Measurements from ENCODE around the gene FBXO17.

Gene FBXO17

GRCh38 chr19:38978326-38978689 lies 2.8 kb upstream of the FBXO17 start:
- Histone ChIP-seq H3K4me2 (ENCODE audit: low read length) (no peak overlapping the region), H3F3A (ENCODE audit: control insufficient read depth, insufficient read depth) (no peaks in the 10 kb centered on the region), H3K9me3 (ENCODE audit: control insufficient read depth, insufficient read depth, low read length) (peaks cover 9% of the 10 kb centered on the region; the same call in 1 of the 2 replicates), H3K4me3 (ENCODE audit: low read length) (no peak overlapping the region), H3K27me3 (ENCODE audit: control insufficient read depth, low read length) (no peaks in the 10 kb centered on the region; the same call in 1 of the 2 replicates), H3K79me2 (ENCODE audit: control insufficient read depth, low read length) (no peaks in the 10 kb centered on the region), H3K4me1 (ENCODE audit: control insufficient read depth, low read length) (no peaks in the 10 kb centered on the region), H4K20me1 (ENCODE audit: control insufficient read depth, insufficient read depth, low read depth, low read length) (no peaks in the 10 kb centered on the region), H3K9me2 (replicated peaks; ENCODE audit: control insufficient read depth, low read length) (no peaks in the 10 kb centered on the region), H3K36me3 (ENCODE audit: control insufficient read depth, low read length) (no peaks in the 10 kb centered on the region), H3K27ac (ENCODE audit: low read depth, low read length) (no peak overlapping the region)
- TF ChIP-seq, protein P1, sequence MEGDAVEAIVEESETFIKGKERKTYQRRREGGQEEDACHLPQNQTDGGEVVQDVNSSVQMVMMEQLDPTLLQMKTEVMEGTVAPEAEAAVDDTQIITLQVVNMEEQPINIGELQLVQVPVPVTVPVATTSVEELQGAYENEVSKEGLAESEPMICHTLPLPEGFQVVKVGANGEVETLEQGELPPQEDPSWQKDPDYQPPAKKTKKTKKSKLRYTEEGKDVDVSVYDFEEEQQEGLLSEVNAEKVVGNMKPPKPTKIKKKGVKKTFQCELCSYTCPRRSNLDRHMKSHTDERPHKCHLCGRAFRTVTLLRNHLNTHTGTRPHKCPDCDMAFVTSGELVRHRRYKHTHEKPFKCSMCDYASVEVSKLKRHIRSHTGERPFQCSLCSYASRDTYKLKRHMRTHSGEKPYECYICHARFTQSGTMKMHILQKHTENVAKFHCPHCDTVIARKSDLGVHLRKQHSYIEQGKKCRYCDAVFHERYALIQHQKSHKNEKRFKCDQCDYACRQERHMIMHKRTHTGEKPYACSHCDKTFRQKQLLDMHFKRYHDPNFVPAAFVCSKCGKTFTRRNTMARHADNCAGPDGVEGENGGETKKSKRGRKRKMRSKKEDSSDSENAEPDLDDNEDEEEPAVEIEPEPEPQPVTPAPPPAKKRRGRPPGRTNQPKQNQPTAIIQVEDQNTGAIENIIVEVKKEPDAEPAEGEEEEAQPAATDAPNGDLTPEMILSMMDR (IDR thresholded peaks at IDR 0.05; ENCODE audit: low read depth, low read length, poor library complexity, severe bottlenecking), result no peak
- no peak for TF ChIP-seq EZH2phosphoT487 (IDR thresholded peaks at IDR 0.05; ENCODE audit: borderline replicate concordance, low read length)

DNA sequence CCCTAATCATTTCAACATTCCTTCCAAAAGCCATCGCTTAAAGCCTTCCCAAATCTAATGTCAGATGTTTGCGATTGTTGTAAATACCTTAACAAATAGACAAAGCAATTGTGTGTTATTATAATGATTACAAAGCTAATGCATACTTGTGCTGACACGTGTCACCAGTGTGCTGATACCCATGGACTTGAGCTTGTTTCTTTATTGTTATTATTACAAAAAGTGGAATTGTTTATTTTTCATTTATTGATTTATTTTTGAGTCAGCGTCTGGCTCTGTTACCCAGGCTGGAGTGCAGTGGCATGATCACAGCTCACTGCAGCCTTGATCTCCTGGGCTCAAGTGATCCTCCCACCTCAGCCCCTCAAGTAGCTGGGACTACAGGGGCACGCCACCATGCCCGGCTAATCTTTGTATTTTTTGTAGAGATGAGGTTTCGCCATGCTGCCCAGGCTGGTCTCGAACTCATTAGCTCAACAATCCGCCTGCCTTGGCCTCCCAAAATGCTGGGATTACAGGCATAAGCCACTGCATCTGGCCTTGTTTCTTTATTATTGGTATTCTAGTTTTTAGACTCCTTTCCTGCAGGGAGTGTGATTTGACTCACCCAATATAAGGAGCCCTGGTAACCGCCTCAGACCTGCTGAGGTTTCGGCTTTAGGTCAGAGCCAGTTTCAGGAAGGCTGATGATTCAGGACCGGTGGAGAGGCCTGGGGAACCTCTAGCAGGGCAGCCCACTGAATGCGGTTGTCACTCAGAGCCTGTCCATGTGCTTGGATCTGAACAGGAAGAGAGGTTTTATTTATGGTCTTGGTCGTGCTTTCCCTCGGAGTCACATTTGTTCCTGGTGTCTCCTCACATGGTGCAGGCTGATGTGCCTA lies 2.1 kb upstream of the FBXO17 start:
- H3K9me3 ChIP-seq (ENCODE audit: control insufficient read depth, insufficient read depth, low read length), result peaks cover 9% of the 10 kb centered on the region; the same call in 1 of the 2 replicates
- TF ChIP-seq, protein P1 (IDR thresholded peaks at IDR 0.05; ENCODE audit: low read depth, low read length, poor library complexity, severe bottlenecking), result no peak
- TF ChIP-seq EZH2phosphoT487 (IDR thresholded peaks at IDR 0.05; ENCODE audit: borderline replicate concordance, low read length), result no peak
- no peaks in the 10 kb centered on the region for H3F3A ChIP-seq (ENCODE audit: control insufficient read depth, insufficient read depth)
- no peaks in the 10 kb centered on the region for H4K20me1 ChIP-seq (ENCODE audit: control insufficient read depth, insufficient read depth, low read depth, low read length)
- no peak overlapping the region for H3K4me3 ChIP-seq (ENCODE audit: low read length)
- H3K9me2 ChIP-seq (replicated peaks; ENCODE audit: control insufficient read depth, low read length), result no peaks in the 10 kb centered on the region
- no peak overlapping the region for H3K27ac ChIP-seq (ENCODE audit: low read depth, low read length)
- H3K36me3 ChIP-seq (ENCODE audit: control insufficient read depth, low read length), result no peaks in the 10 kb centered on the region
- no peaks in the 10 kb centered on the region for H3K79me2 ChIP-seq (ENCODE audit: control insufficient read depth, low read length)
- H3K4me1 ChIP-seq (ENCODE audit: control insufficient read depth, low read length), result no peaks in the 10 kb centered on the region
- H3K27me3 ChIP-seq (ENCODE audit: control insufficient read depth, low read length), result no peaks in the 10 kb centered on the region; the same call in 1 of the 2 replicates
- no peak overlapping the region for H3K4me2 ChIP-seq (ENCODE audit: low read length)

DNA sequence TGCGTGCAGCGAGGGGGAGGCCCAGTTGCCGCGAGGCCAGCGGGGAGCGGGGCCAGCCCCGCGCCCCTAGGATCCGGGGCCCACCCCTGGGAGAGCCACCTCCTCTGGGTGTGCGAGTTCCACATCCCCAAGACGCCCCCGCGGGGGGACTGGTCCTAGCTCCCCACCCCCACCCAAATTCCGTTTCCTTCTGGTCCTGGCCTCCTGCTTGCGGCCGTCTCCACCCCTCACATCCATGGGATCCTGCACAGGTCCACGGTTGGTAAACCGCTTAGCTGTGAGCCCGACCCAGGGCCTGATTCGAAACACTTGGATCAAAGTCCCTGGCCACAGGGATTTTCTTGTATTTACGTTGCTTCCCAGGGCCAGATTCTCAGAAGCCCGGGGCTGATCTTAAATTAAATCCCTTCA lies 324 bp upstream of the FBXO17 start:
- Histone ChIP-seq H3K79me2 (ENCODE audit: control insufficient read depth, low read length) (no peaks in the 10 kb centered on the region), H3K4me1 (ENCODE audit: control insufficient read depth, low read length) (no peaks in the 10 kb centered on the region), H3K27me3 (ENCODE audit: control insufficient read depth, low read length) (no peaks in the 10 kb centered on the region; the same call in 1 of the 2 replicates), H3K27ac (ENCODE audit: low read depth, low read length) (no peak overlapping the region), H3K9me2 (replicated peaks; ENCODE audit: control insufficient read depth, low read length) (no peaks in the 10 kb centered on the region), H3K4me3 (ENCODE audit: low read length) (no peak overlapping the region), H3K4me2 (ENCODE audit: low read length) (no peak overlapping the region), H3K9me3 (ENCODE audit: control insufficient read depth, insufficient read depth, low read length) (peaks cover 6% of the 10 kb centered on the region; the same call in 1 of the 2 replicates), H3F3A (ENCODE audit: control insufficient read depth, insufficient read depth) (no peaks in the 10 kb centered on the region), H4K20me1 (ENCODE audit: control insufficient read depth, insufficient read depth, low read depth, low read length) (no peaks in the 10 kb centered on the region), H3K36me3 (ENCODE audit: control insufficient read depth, low read length) (no peaks in the 10 kb centered on the region)
- no peak for TF ChIP-seq EZH2phosphoT487 (IDR thresholded peaks at IDR 0.05; ENCODE audit: borderline replicate concordance, low read length)
- TF ChIP-seq, protein P1 (IDR thresholded peaks at IDR 0.05; ENCODE audit: low read depth, low read length, poor library complexity, severe bottlenecking), result no peak
